ENCODE measurements around the gene DCTN2. TPM values are rescaled to one million over a fixed set of nuclear protein-coding genes. Genes with fewer than 3 reads are reported as not detected.
A peak's percentile ranks its signal among the peaks of the same experiment; 100 is the strongest.

DCTN2 gene
- total RNA-seq, 2 donors from 2014 or later: 131 to 139 TPM

- H3K9ac ChIP-seq (ENCODE audit: low read depth in 2 of 2, low read length in 2 of 2): no peak overlapping the region
- no peak for DNase-seq
- H3K4me3 ChIP-seq: no peak overlapping the region
- H3K27ac ChIP-seq: no peak overlapping the region
- intact Hi-C loops (cut with DNase I): loop anchor here (5.0 kb wide), 1 partner anchor 108 kb away; the partner anchor contains the start of gene OS9
- H3K36me3 ChIP-seq: no peaks in the 10 kb centered on the region
- H3K9me3 ChIP-seq: no peaks in the 10 kb centered on the region
- no peaks in the 10 kb centered on the region for H3K4me1 ChIP-seq
- no peaks in the 10 kb centered on the region for H3K27me3 ChIP-seq
- no peak for TF ChIP-seq CTCF (IDR thresholded peaks at IDR 0.05)
Observed at GRCh38 chr12:57584050-57584449, 37.1 kb upstream of the DCTN2 start.

GRCh38 chr12:57583008-57583831 is 36.2 kb upstream of the DCTN2 start:
- no peak overlapping the region for H3K27ac ChIP-seq
- no peaks in the 10 kb centered on the region for H3K36me3 ChIP-seq
- no peaks in the 10 kb centered on the region for H3K9me3 ChIP-seq
- H3K27me3 ChIP-seq: no peaks in the 10 kb centered on the region
- peak; percentile 70 for DNase-seq
- peak; percentile 94 for TF ChIP-seq CTCF (IDR thresholded peaks at IDR 0.05)
- no peak overlapping the region for H3K9ac ChIP-seq (ENCODE audit: low read depth in 2 of 2, low read length in 2 of 2)
- H3K4me3 ChIP-seq: no peak overlapping the region
- no peaks in the 10 kb centered on the region for H3K4me1 ChIP-seq
- intact Hi-C loops (cut with DNase I): loop anchor here (2.0 to 5.0 kb wide), 2 partner anchors 38 to 109 kb away; partner anchors contain the start of gene OS9

- Histone ChIP-seq H3K9me3 (no peaks in the 10 kb centered on the region), H3K27ac (no peak overlapping the region), H3K9ac (ENCODE audit: low read depth in 2 of 2, low read length in 2 of 2) (no peak overlapping the region), H3K4me3 (no peak overlapping the region), H3K36me3 (no peaks in the 10 kb centered on the region), H3K27me3 (no peaks in the 10 kb centered on the region), H3K4me1 (no peaks in the 10 kb centered on the region)
- no peak for TF ChIP-seq CTCF (IDR thresholded peaks at IDR 0.05)
- intact Hi-C loops (cut with DNase I): loop anchor here (2.0 to 5.0 kb wide), 2 partner anchors 38 to 110 kb away; partner anchors contain the start of gene OS9
- no peak for DNase-seq
Observed at GRCh38 chr12:57582440-57582839, 35.4 kb upstream of the DCTN2 start.

GRCh38 chr12:57581802-57582201 is 34.8 kb upstream of the DCTN2 start:
- intact Hi-C loops (cut with DNase I): loop anchor here (2.0 to 5.0 kb wide), 2 partner anchors 39 to 110 kb away; partner anchors contain the start of gene OS9
- no peaks in the 10 kb centered on the region for H3K4me1 ChIP-seq
- DNase-seq: no peak
- H3K9me3 ChIP-seq: no peaks in the 10 kb centered on the region
- TF ChIP-seq CTCF (IDR thresholded peaks at IDR 0.05): no peak
- no peak overlapping the region for H3K4me3 ChIP-seq
- no peaks in the 10 kb centered on the region for H3K36me3 ChIP-seq
- H3K9ac ChIP-seq (ENCODE audit: low read depth in 2 of 2, low read length in 2 of 2): no peak overlapping the region
- no peak overlapping the region for H3K27ac ChIP-seq
- no peaks in the 10 kb centered on the region for H3K27me3 ChIP-seq

GRCh38 chr12:57580466-57580795 is 33.4 kb upstream of the DCTN2 start:
- no peaks in the 10 kb centered on the region for H3K9me3 ChIP-seq
- intact Hi-C loops (cut with DNase I): loop anchor here (5.0 kb wide), 1 partner anchor 112 kb away; the partner anchor contains the start of gene OS9
- no peak overlapping the region for H3K27ac ChIP-seq
- no peak for DNase-seq
- TF ChIP-seq CTCF (IDR thresholded peaks at IDR 0.05): no peak
- no peaks in the 10 kb centered on the region for H3K4me1 ChIP-seq
- H3K27me3 ChIP-seq: no peaks in the 10 kb centered on the region
- H3K9ac ChIP-seq (ENCODE audit: low read depth in 2 of 2, low read length in 2 of 2): no peak overlapping the region
- H3K4me3 ChIP-seq: no peak overlapping the region
- H3K36me3 ChIP-seq: no peaks in the 10 kb centered on the region
